HG02571 (cell line): Measurements from ENCODE around the gene ACTN4.

Experiments used
- ATAC-seq: cut with Tn5 transposase; IDR thresholded peaks from one replicate; pipeline ENCODE4 v1.9.1; 2021; ENCODE audit warnings: mild to moderate bottlenecking, moderate library complexity; ENCODE audit not compliant: unreplicated experiment

Gene ACTN4

GRCh38 chr19:38721979-38722773 lies 74.7 kb downstream of the ACTN4 start:
- ATAC-seq, result no peak

GRCh38 chr19:38722947-38723605 lies 75.6 kb downstream of the ACTN4 start:
- ATAC-seq, result no peak

GRCh38 chr19:38723606-38723965 lies 76.1 kb downstream of the ACTN4 start:
- no peak for ATAC-seq

DNA sequence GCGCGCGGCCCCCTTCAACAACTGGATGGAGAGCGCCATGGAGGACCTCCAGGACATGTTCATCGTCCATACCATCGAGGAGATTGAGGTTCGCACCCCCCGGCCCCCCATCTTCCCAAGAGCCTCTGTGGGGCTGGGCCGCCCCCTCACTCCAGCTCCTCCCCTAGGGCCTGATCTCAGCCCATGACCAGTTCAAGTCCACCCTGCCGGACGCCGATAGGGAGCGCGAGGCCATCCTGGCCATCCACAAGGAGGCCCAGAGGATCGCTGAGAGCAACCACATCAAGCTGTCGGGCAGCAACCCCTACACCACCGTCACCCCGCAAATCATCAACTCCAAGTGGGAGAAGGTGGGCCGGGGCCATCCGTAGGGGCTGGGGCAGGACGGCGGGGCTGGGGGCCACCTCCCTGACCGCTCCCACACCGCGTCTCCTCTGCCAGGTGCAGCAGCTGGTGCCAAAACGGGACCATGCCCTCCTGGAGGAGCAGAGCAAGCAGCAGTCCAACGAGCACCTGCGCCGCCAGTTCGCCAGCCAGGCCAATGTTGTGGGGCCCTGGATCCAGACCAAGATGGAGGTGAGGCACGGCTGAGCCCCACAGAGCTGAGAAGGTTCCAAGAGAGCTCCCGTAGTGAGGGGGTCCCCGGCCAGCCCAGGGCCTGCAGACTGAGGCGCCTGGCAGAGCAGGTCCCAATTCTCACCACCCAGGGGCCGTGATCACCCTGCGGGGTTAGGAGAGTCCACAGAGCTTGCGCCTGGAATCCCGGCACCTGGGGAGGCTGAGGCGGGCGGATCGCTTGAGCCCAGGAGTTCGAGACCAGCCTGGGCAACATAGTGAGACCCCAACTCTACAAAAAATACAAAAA lies 76.8 kb downstream of the ACTN4 start:
- ATAC-seq, result no peak

- no peak for ATAC-seq
These were observed 78.2 kb downstream of the ACTN4 start for GRCh38 chr19:38725469-38726283.

DNA sequence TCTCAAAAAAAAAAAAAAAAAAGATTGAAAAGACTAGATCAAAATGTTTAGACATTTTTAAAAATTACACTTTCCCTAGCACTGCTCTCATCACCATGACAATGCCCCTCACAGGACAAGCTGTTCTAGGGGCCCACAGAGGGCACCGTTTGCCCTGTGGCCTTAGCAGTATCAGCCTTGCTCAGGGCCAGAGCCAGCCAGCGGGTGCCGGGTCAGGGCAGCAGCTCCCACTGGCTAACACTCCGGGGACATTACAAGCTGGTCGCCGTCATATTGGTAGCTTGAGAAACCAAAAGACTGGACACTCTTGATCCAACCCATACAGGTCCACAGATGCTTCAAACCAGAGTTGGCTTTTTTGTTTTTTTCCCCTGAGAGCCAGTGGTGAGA lies 78.8 kb downstream of the ACTN4 start:
- ATAC-seq, result no peak

GRCh38 chr19:38726761-38727301 lies 79.4 kb downstream of the ACTN4 start:
- ATAC-seq, result no peak

GRCh38 chr19:38727306-38727867 lies 79.9 kb downstream of the ACTN4 start:
- ATAC-seq, result no peak

- no peak for ATAC-seq
These were observed 80.6 kb downstream of the ACTN4 start for GRCh38 chr19:38727868-38728660.

- ATAC-seq, result no peak
These were observed 81.5 kb downstream of the ACTN4 start for GRCh38 chr19:38728752-38729541.

DNA sequence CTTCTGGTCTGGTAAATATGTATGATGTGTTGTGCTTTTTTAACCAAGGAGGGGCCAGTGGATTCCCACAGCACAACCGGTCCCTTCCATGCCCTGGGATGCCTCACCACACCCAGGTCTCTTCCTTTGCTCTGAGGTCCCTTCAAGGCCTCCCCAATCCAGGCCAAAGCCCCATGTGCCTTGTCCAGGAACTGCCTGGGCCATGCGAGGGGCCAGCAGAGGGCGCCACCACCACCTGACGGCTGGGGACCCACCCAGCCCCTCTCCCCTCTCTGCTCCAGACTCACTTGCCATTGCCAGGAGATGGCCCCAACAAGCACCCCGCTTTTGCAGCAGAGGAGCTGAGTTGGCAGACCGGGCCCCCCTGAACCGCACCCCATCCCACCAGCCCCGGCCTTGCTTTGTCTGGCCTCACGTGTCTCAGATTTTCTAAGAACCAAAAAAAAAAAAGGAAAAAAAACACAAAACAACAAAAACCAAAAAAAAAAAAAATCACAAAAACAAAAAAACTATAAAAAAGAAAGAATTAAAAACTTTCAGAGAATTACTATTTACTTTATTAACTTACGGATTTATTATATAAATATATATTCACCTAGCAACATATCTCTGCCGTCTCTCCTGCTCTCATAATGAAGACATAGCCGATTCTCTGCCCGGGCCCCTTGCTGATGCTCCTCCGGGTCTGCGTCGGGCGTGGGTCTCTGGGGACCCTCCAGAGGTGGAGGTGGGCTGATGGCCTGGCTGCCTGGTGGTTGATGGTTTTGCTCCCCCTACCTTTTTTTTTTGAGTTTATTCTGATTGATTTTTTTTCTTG lies 82.4 kb downstream of the ACTN4 start:
- no peak for ATAC-seq

- no peak for ATAC-seq
These were observed 83.0 kb downstream of the ACTN4 start for GRCh38 chr19:38730470-38730730.

- ATAC-seq, result no peak
These were observed 83.5 kb downstream of the ACTN4 start for GRCh38 chr19:38730731-38731589.

- ATAC-seq, result no peak
These were observed 84.3 kb downstream of the ACTN4 start for GRCh38 chr19:38731654-38732301.

- no peak for ATAC-seq
These were observed 85.7 kb downstream of the ACTN4 start for GRCh38 chr19:38733241-38733492.

DNA sequence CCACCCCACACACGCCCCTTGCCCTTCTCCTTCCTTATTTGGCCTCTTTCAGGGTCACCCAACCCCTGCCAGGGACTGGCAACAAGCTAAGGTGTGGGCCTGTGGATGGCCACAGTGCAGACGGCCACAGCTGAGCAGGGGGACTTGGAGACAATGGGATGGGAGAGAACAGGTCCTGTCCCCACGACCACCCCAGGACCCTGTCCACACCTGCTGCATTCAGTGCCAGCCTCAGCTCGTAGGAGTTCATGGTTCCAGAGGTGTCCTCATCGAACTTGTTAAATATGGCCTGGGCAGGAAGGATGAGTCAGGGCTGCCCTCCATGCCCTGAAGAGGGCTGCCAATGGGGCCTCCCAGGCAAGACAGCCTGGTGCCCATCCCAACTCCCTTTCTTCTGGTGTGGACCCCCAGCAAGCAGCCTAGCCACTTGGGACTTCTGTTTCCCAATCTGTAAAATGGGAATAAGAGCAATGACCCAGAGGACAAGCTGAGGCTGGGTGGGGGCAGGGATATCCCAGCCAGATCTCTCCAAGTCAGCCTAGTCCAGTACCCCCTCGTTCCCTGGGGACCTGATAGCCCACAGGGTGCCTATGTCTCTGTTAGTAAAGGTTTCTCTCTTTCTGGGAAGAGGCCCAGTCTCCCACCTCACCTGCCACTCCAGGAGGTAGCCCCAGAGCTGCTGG lies 86.2 kb downstream of the ACTN4 start:
- ATAC-seq, result no peak

DNA sequence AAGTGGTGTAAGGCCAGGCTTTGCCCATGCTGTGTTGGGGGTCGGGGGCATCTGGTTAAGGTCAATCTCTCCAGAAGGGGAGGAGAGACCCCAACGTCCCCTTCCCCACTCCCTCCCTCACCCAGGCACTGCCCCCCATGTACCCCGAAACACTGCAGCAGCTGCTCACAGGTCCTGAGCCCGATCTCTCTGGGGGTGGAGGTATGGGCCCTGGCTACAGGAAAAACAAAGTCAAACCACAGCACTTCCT lies 86.7 kb downstream of the ACTN4 start:
- ATAC-seq, result no peak
